Psoas muscle (tissue), 8 donors: Measurements from ENCODE around the gene C11orf42. TPM values are rescaled to one million over a fixed set of nuclear protein-coding genes. Genes with fewer than 3 reads are reported as not detected.

Experiments
- ATAC-seq, 4 donors: fragments of 200-7000 bp; cut with Tn5 transposase; one replicate each; pipeline ENCODE4 v1.9.1; 2020; ENCODE audit warnings: moderate library complexity in 3 of 4, mild to moderate bottlenecking in 2 of 4
- DNase-seq, 2 donors: peaks; one replicate each; pipeline ENCODE4 v3.0.0-alpha.2; 2020
- H3K27ac ChIP-seq: fragments of 200-600 bp; one replicate; pipeline ENCODE4 v1.8.0; 2022
- H3K27me3 ChIP-seq, 3 donors: fragments of 200-600 bp in 1 of 3; one replicate each; pipeline versions ENCODE4 v1.6.1 to v1.8.0; 2013 to 2022; ENCODE audit warnings: low read length in 2 of 3, mild to moderate bottlenecking in 2 of 3, moderate library complexity in 1 of 3; ENCODE audit not compliant: insufficient read depth in 3 of 3
- H3K36me3 ChIP-seq, 2 donors: fragments of 200-600 bp in 1 of 2; one replicate each; pipeline versions ENCODE4 v1.6.1 to v1.8.0; 2013 to 2022; ENCODE audit warnings: low read depth in 1 of 2, mild to moderate bottlenecking in 1 of 2, moderate library complexity in 1 of 2; ENCODE audit not compliant: insufficient read depth in 1 of 2
- H3K4me1 ChIP-seq: fragments of 200-600 bp; one replicate; pipeline ENCODE4 v1.8.0; 2022
- H3K4me3 ChIP-seq: fragments of 200-600 bp; one replicate; pipeline ENCODE4 v1.8.0; 2022; ENCODE audit warnings: mild to moderate bottlenecking
- H3K9me3 ChIP-seq: fragments of 200-600 bp; one replicate; pipeline ENCODE4 v1.8.0; 2022
- WGBS, 3 donors: extraction: QIAGEN DNeasy Blood & Tissue Kit; methylation state at CpG; one replicate each; pipeline versions ENCODE4 v1.1.6 to v1.1.7; 2013; 5-methylcytosine and 5-hydroxymethylcytosine counted together
- intact Hi-C, 2 donors: fragments of 100-400 bp; cut with DNase I; formaldehyde crosslinking; loops; one replicate each; pipeline versions ENCODE4 v1.11.0 to v1.14.2; 2022
- polyA plus RNA-seq, 3 donors: library from polyadenylated mRNA; stranded (reverse); fragments of 200-250 nt; gene quantifications; one replicate each; pipeline ENCODE4 v1.2.3, GENCODE V29; 2013
- total RNA-seq, 4 donors: library from RNA; stranded (reverse); fragmentation: NEBNext Ultra II Directional in 2 of 4; extraction: Animal tissue kit (Norgen Biotek cat#: 25700) in 2 of 4; gene quantifications; one replicate each; pipeline versions ENCODE4 v1.2.1 to v1.2.4, GENCODE V29; 2021 to 2023
- TF ChIP-seq, protein P1 (sequence below): fragments of 200-600 bp; IDR thresholded peaks from one replicate; pipeline ENCODE4 v1.8.0; 2022; ENCODE audit warnings: antibody characterized with exemption
- donor health status: healthy with polysubstance abuse.
- donor health status: DM: no; HTN: no; CAD: no; lungs with moderate emphysema.
- donor health status: Bipolar disorder and iron deficiency.
- donor health status: healthy.
- donor health status: DM: yes; HTN: yes; CAD: no.
- donor health status: DM: no; HTN: no; CAD: no.
- donor health status: DM: no; HTN: no; CAD: no.
- donor health status: DM: yes; HTN: yes; CAD: no.

C11orf42 gene
- total and polyA plus RNA-seq, 7 donors = not detected

DNA sequence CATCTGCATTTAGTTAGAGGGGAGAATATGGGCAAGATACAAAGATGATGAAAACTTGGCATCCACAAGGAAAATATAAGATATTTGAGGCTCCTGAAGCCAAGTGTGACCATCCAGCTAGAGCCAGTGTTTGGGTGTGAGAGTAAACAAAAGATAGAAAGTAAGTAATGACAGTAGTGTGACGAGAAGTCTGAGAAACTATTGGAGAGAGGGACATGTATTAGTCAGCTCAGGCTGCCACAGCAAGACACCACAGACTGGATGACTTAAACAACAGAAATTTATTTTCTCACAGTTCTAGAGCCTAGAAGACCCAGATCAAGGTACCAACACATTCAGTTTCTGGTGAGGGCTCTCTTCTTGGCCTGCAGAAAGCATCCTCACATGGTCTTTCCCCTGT, 47.8 kb downstream of the C11orf42 start:
- ATAC-seq (no peak), DNase-seq (no peak)
- no peak overlapping the region for H3K27ac ChIP-seq
- intact Hi-C loops = loop anchor here in 1 of 2 donors (5.0 to 10.0 kb wide), 2 partner anchors 64 to 102 kb away; no protein-coding TSS in a partner anchor
- no peak overlapping the region for H3K4me3 ChIP-seq
- WGBS, 3 donors = 98 to 100% (median 100%) methylated on average over 1 of the region's 1 CpG
- TF ChIP-seq, protein P1, sequence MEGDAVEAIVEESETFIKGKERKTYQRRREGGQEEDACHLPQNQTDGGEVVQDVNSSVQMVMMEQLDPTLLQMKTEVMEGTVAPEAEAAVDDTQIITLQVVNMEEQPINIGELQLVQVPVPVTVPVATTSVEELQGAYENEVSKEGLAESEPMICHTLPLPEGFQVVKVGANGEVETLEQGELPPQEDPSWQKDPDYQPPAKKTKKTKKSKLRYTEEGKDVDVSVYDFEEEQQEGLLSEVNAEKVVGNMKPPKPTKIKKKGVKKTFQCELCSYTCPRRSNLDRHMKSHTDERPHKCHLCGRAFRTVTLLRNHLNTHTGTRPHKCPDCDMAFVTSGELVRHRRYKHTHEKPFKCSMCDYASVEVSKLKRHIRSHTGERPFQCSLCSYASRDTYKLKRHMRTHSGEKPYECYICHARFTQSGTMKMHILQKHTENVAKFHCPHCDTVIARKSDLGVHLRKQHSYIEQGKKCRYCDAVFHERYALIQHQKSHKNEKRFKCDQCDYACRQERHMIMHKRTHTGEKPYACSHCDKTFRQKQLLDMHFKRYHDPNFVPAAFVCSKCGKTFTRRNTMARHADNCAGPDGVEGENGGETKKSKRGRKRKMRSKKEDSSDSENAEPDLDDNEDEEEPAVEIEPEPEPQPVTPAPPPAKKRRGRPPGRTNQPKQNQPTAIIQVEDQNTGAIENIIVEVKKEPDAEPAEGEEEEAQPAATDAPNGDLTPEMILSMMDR = no peak
- H3K36me3 ChIP-seq = no peaks in the 10 kb centered on the region
- H3K9me3 ChIP-seq = no peaks in the 10 kb centered on the region
- no peaks in the 10 kb centered on the region for H3K4me1 ChIP-seq
- H3K27me3 ChIP-seq = peaks cover 0 to 24% (median 0%) of the 10 kb centered on the region in 3 donors

GRCh38 chr11:6258141-6258540, 52.8 kb downstream of the C11orf42 start:
- TF ChIP-seq, protein P1 = no peak
- peaks cover 0 to 53% (median 12%) of the 10 kb centered on the region in 3 donors for H3K27me3 ChIP-seq

GRCh38 chr11:6258571-6259081, 53.3 kb downstream of the C11orf42 start:
- H3K27me3 ChIP-seq = peaks cover 0 to 53% (median 12%) of the 10 kb centered on the region in 3 donors

More at GRCh38 chr11:6258141-6258540, 52.8 kb downstream of the C11orf42 start:
- DNase-seq = no peak
- H3K4me3 ChIP-seq = peak overlapping the region; percentile 59
- no peak overlapping the region for H3K27ac ChIP-seq
- no peaks in the 10 kb centered on the region for H3K36me3 ChIP-seq
- ATAC-seq = no peak
- intact Hi-C loops = loop anchor here in 1 of 2 donors (10.0 kb wide), 1 partner anchor 97 kb away; no protein-coding TSS in a partner anchor
- WGBS, 3 donors = 78 to 90% (median 81%) methylated on average over 3 of the region's 3 CpGs
- H3K9me3 ChIP-seq = no peaks in the 10 kb centered on the region
- H3K4me1 ChIP-seq = peaks cover 2% of the 10 kb centered on the region

GRCh38 chr11:6260207-6260726, 54.9 kb downstream of the C11orf42 start:
- peaks cover 2% of the 10 kb centered on the region for H3K4me1 ChIP-seq
- H3K27ac ChIP-seq = no peak overlapping the region
- peak in 1 of 4 donors; percentile 35 for ATAC-seq
- no peaks in the 10 kb centered on the region for H3K36me3 ChIP-seq
- H3K9me3 ChIP-seq = no peaks in the 10 kb centered on the region
- no peak overlapping the region for H3K4me3 ChIP-seq
- H3K27me3 ChIP-seq = peaks cover 0 to 53% (median 12%) of the 10 kb centered on the region in 3 donors
- 48 to 50% (median 49%) methylated on average over 5 of the region's 5 CpGs for WGBS, 3 donors
- intact Hi-C loops = no loop called here
- no peak for DNase-seq
- TF ChIP-seq, protein P1 = no peak

More at GRCh38 chr11:6258571-6259081, 53.3 kb downstream of the C11orf42 start:
- no peaks in the 10 kb centered on the region for H3K9me3 ChIP-seq
- no peaks in the 10 kb centered on the region for H3K36me3 ChIP-seq
- peaks cover 2% of the 10 kb centered on the region for H3K4me1 ChIP-seq
- H3K27ac ChIP-seq = no peak overlapping the region
- intact Hi-C loops = loop anchor here in 1 of 2 donors (10.0 kb wide), 1 partner anchor 96 kb away; no protein-coding TSS in a partner anchor
- TF ChIP-seq, protein P1 = no peak
- ATAC-seq = peak in 1 of 4 donors; percentile 44
- DNase-seq = no peak
- 6 to 10% (median 8%) methylated on average over 16 of the region's 16 CpGs for WGBS, 3 donors
- peak overlapping the region; percentile 59 for H3K4me3 ChIP-seq

Other genes with a start within 250 kb of the C11orf42 start
- not detected for gene OR56A5, start 237.1 kb upstream of the C11orf42 start, total RNA-seq
- gene OR56A5, start 237.1 kb upstream of the C11orf42 start, polyA plus RNA-seq = not detected
- not detected for gene OR52L1, start 218.6 kb upstream of the C11orf42 start, total RNA-seq
- not detected for gene OR52L1, start 218.6 kb upstream of the C11orf42 start, polyA plus RNA-seq
- not detected for gene OR56A4, start 198.6 kb upstream of the C11orf42 start, total RNA-seq
- not detected for gene OR56A4, start 198.6 kb upstream of the C11orf42 start, polyA plus RNA-seq
- gene OR56A1, start 174.8 kb upstream of the C11orf42 start, total RNA-seq = not detected
- not detected for gene OR56A1, start 174.8 kb upstream of the C11orf42 start, polyA plus RNA-seq
- gene OR56B4, start 97.9 kb upstream of the C11orf42 start, total RNA-seq = not detected
- not detected for gene OR56B4, start 97.9 kb upstream of the C11orf42 start, polyA plus RNA-seq
- gene OR52B2, start 35.2 kb upstream of the C11orf42 start, total RNA-seq = not detected
- gene OR52B2, start 35.2 kb upstream of the C11orf42 start, polyA plus RNA-seq = not detected
- not detected for gene OR52W1, start 6.3 kb upstream of the C11orf42 start, total RNA-seq
- gene OR52W1, start 6.3 kb upstream of the C11orf42 start, polyA plus RNA-seq = not detected
- 10 to 100 TPM in 3 of 4 donors, 1 to 10 TPM in 1; 9.1 to 21.6 (median 15.6) TPM for gene FHIP1B, start 29.1 kb downstream of the C11orf42 start, total RNA-seq
- 10 to 100 TPM; 15.7 to 22.2 (median 20.1) TPM for gene FHIP1B, start 29.1 kb downstream of the C11orf42 start, polyA plus RNA-seq
- gene CNGA4, start 33.5 kb downstream of the C11orf42 start, total RNA-seq = not detected
- gene CNGA4, start 33.5 kb downstream of the C11orf42 start, polyA plus RNA-seq = under 1 TPM in 2 of 3 donors, not detected in 1; 0.03 to 0.21 TPM
- gene CCKBR, start 54.3 kb downstream of the C11orf42 start, total RNA-seq = not detected
- gene CCKBR, start 54.3 kb downstream of the C11orf42 start, polyA plus RNA-seq = not detected
- gene CAVIN3, start 114.9 kb downstream of the C11orf42 start, total RNA-seq = 10 to 100 TPM; 14.2 to 25.5 (median 15.4) TPM
- gene CAVIN3, start 114.9 kb downstream of the C11orf42 start, polyA plus RNA-seq = 10 to 100 TPM; 21.5 to 24.7 (median 23.5) TPM
- 10 to 100 TPM; 37.6 to 57.4 (median 39.1) TPM for gene SMPD1, start 184.9 kb downstream of the C11orf42 start, total RNA-seq
- gene SMPD1, start 184.9 kb downstream of the C11orf42 start, polyA plus RNA-seq = 10 to 100 TPM; 32.7 to 50.9 (median 33.6) TPM
- 10 to 100 TPM; 36.5 to 53.9 (median 43.0) TPM for gene APBB1, start 213.5 kb downstream of the C11orf42 start, total RNA-seq
- gene APBB1, start 213.5 kb downstream of the C11orf42 start, polyA plus RNA-seq = 10 to 100 TPM; 39.5 to 49.5 (median 42.5) TPM
- gene HPX, start 235.4 kb downstream of the C11orf42 start, total RNA-seq = under 1 TPM in 3 of 4 donors, not detected in 1; 0.34 to 0.75 (median 0.36) TPM
- gene HPX, start 235.4 kb downstream of the C11orf42 start, polyA plus RNA-seq = under 1 TPM; 0.04 to 0.38 (median 0.16) TPM